SK-N-SH treated with all-trans-retinoic acid at 6 μM for 48 hours (cell line): ENCODE measurements around the gene HIBCH.

Experiments used
- ARNTL ChIP-seq: fragments of 450-650 bp; formaldehyde crosslinking; IDR thresholded peaks from 2 replicates; pipeline ENCODE4 v1.5.0; 2020; ENCODE audit warnings: low read depth, mild to moderate bottlenecking, moderate library complexity, borderline replicate concordance
- BACH2 ChIP-seq: fragments of 250-450 bp; sonication (Bioruptor Pico); IDR thresholded peaks from 2 replicates; pipeline ENCODE4 v1.9.0; 2021; ENCODE audit warnings: mild to moderate bottlenecking, borderline replicate concordance
- CSDC2 ChIP-seq: fragments of 250-450 bp; sonication (Bioruptor Pico); IDR thresholded peaks from 2 replicates; pipeline ENCODE4 v1.5.0; 2020; ENCODE audit warnings: mild to moderate bottlenecking, moderate library complexity
- OSR1 ChIP-seq: fragments of 250-450 bp; sonication (Bioruptor Pico); IDR thresholded peaks from 2 replicates; pipeline ENCODE4 v1.8.0; 2022; ENCODE audit warnings: moderate library complexity, mild to moderate bottlenecking, inconsistent platforms
- POU6F1 ChIP-seq: fragments of 250-450 bp; sonication (Bioruptor Pico); IDR thresholded peaks from 2 replicates; pipeline ENCODE4 v1.8.0; 2021; ENCODE audit warnings: low read depth, mild to moderate bottlenecking, moderate library complexity, borderline replicate concordance
- PPARA ChIP-seq: fragments of 250-450 bp; sonication (Bioruptor Pico); IDR thresholded peaks from 2 replicates; pipeline ENCODE4 v1.5.0; 2020; ENCODE audit warnings: mild to moderate bottlenecking, borderline replicate concordance
- RARB ChIP-seq: fragments of 250-450 bp; sonication (Bioruptor Pico); IDR thresholded peaks from 2 replicates; pipeline ENCODE4 v1.8.0; 2021; ENCODE audit warnings: mild to moderate bottlenecking, moderate library complexity
- SNAI2 ChIP-seq: fragments of 250-450 bp; sonication (Bioruptor Pico); IDR thresholded peaks from 2 replicates; pipeline ENCODE4 v1.5.0; 2020; ENCODE audit warnings: mild to moderate bottlenecking, moderate library complexity
- ZC3H10 ChIP-seq: fragments of 250-450 bp; sonication (Bioruptor Pico); IDR thresholded peaks from 2 replicates; pipeline ENCODE4 v1.5.1; 2021; ENCODE audit warnings: mild to moderate bottlenecking, moderate library complexity
- ZFP3 ChIP-seq: fragments of 250-450 bp; sonication (Bioruptor Pico); IDR thresholded peaks from 2 replicates; pipeline ENCODE4 v1.5.0; 2020; ENCODE audit warnings: mild to moderate bottlenecking, moderate library complexity
- ZNF565 ChIP-seq: fragments of 450-650 bp; formaldehyde crosslinking; conservative IDR thresholded peaks from 2 replicates; pipeline ENCODE4 v1.5.0; 2020; ENCODE audit warnings: low read depth, mild to moderate bottlenecking, moderate library complexity
- ZNF70 ChIP-seq: fragments of 450-650 bp; formaldehyde crosslinking; IDR thresholded peaks from 2 replicates; pipeline ENCODE4 v1.5.0; 2020; ENCODE audit warnings: mild to moderate bottlenecking, moderate library complexity
- TF ChIP-seq, protein P1 (sequence below): fragments of 250-450 bp; sonication (Bioruptor Pico); IDR thresholded peaks from 2 replicates; pipeline ENCODE4 v1.5.1; 2020; ENCODE audit warnings: low read depth, mild to moderate bottlenecking, moderate library complexity
- TF ChIP-seq, protein P2 (sequence below): fragments of 250-450 bp; sonication (Bioruptor Pico); IDR thresholded peaks from 2 replicates; pipeline ENCODE4 v1.8.0; 2020; ENCODE audit warnings: mild to moderate bottlenecking, moderate library complexity, borderline replicate concordance

DNA sequence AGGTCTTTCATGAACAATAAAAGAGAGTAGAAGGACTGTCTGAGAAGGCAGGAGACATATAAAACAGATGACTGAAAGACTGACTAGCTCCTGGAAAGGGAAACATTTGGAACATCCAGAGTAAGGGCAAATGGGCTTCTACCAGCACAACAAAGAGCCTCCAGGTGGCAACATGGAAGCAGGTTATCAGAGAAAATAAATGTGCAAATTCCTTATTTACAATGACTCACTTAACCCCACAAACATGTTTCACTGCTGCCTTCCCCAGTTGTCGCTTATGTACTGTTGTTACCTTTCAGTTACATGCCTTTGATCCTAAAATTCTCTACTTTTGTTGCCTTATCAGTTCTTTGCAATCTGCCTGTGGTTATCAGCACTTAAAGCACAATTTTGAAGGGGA, 117.0 kb downstream of the HIBCH start:
- TF ChIP-seq RARB (CRISPR knock-in tag) (no peak), BACH2 (CRISPR knock-in tag) (no peak), ZFP3 (no peak), ARNTL (CRISPR knock-in tag) (no peak), ZC3H10 (no peak), ZNF565 (CRISPR knock-in tag) (no peak), PPARA (no peak), ZNF70 (no peak), OSR1 (CRISPR knock-in tag) (no peak), POU6F1 (no peak), SNAI2 (CRISPR knock-in tag) (no peak), CSDC2 (CRISPR knock-in tag) (no peak)
- TF ChIP-seq, protein P1, sequence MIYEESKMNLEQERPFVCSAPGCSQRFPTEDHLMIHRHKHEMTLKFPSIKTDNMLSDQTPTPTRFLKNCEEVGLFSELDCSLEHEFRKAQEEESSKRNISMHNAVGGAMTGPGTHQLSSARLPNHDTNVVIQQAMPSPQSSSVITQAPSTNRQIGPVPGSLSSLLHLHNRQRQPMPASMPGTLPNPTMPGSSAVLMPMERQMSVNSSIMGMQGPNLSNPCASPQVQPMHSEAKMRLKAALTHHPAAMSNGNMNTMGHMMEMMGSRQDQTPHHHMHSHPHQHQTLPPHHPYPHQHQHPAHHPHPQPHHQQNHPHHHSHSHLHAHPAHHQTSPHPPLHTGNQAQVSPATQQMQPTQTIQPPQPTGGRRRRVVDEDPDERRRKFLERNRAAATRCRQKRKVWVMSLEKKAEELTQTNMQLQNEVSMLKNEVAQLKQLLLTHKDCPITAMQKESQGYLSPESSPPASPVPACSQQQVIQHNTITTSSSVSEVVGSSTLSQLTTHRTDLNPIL (CRISPR knock-in tag) = no peak
- TF ChIP-seq, protein P2, sequence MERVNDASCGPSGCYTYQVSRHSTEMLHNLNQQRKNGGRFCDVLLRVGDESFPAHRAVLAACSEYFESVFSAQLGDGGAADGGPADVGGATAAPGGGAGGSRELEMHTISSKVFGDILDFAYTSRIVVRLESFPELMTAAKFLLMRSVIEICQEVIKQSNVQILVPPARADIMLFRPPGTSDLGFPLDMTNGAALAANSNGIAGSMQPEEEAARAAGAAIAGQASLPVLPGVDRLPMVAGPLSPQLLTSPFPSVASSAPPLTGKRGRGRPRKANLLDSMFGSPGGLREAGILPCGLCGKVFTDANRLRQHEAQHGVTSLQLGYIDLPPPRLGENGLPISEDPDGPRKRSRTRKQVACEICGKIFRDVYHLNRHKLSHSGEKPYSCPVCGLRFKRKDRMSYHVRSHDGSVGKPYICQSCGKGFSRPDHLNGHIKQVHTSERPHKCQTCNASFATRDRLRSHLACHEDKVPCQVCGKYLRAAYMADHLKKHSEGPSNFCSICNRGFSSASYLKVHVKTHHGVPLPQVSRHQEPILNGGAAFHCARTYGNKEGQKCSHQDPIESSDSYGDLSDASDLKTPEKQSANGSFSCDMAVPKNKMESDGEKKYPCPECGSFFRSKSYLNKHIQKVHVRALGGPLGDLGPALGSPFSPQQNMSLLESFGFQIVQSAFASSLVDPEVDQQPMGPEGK (CRISPR knock-in tag) = no peak
